BLaER1 treated with 17β-estradiol and CSF1 and Interleukin-3, amounts not matched to agents 10 nM and 100 nM (cell line): ENCODE data around the gene TCF19.

Experiments
- H3K27ac ChIP-seq, 11 experiments: shearing (Covaris generic); formaldehyde crosslinking; 2 replicates each; pipeline ENCODE4 v1.8.1; 2022
- H3K27me3 ChIP-seq, 11 experiments: shearing (Covaris generic); formaldehyde crosslinking; 2 replicates each; pipeline ENCODE4 v1.8.1; 2022
- H3K36me3 ChIP-seq, 11 experiments: shearing (Covaris generic); formaldehyde crosslinking; 2 replicates each; pipeline ENCODE4 v1.8.1; 2022
- H3K4me1 ChIP-seq, 10 experiments: shearing (Covaris generic); formaldehyde crosslinking; 2 replicates each; pipeline ENCODE4 v1.8.1; 2022
- H3K4me2 ChIP-seq, 11 experiments: shearing (Covaris generic); formaldehyde crosslinking; 2 replicates each; pipeline ENCODE4 v1.8.1; 2022
- H3K4me3 ChIP-seq, 10 experiments: shearing (Covaris generic); formaldehyde crosslinking; 2 replicates each; pipeline ENCODE4 v1.8.1; 2022
- H3K9ac ChIP-seq, 11 experiments: shearing (Covaris generic); formaldehyde crosslinking; 2 replicates each; pipeline ENCODE4 v1.8.1; 2022
- H3K9me3 ChIP-seq, 11 experiments: shearing (Covaris generic); formaldehyde crosslinking; replicated peaks in 1 of 11; 2 replicates each; pipeline ENCODE4 v1.8.1; 2022
- H4K20me1 ChIP-seq, 11 experiments: shearing (Covaris generic); formaldehyde crosslinking; 2 replicates each; pipeline ENCODE4 v1.8.1; 2022
- Cebpa-rat ChIP-seq, 11 experiments: shearing (Covaris generic); IDR thresholded peaks; 2 replicates each; pipeline ENCODE4 v1.8.1; 2022

Gene TCF19

DNA sequence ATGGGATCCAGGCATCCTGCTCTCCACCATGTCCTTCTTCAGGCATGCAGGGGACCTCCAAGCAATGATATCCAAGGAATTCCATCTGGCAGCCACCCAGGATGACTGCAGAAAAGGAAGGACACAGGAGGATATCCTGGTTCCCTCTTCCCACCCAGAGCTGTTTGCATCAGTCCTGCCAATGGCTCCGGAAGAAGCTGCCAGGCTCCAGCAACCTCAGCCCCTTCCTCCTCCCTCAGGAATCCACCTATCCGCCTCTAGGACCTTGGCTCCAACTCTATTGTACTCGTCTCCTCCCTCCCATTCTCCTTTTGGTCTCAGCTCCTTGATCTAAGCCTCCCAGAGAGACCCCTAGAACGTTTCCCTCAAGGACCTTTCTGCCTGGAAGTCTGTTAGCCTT, 18.8 kb upstream of the TCF19 start:
- H3K36me3 ChIP-seq: peaks cover 10 to 26% (median 21%) of the 10 kb centered on the region in 11 experiments; a peak in 21 of 22 replicates
- H4K20me1 ChIP-seq: peaks cover 0 to under 1% (median 0%) of the 10 kb centered on the region in 11 experiments; a peak in 1 of 22 replicates
- TF ChIP-seq Cebpa-rat (IDR thresholded peaks at IDR 0.05): no peak
- H3K4me2 ChIP-seq: no peak overlapping the region
- no peaks in the 10 kb centered on the region for H3K9me3 ChIP-seq
- no peaks in the 10 kb centered on the region for H3K27me3 ChIP-seq
- no peak overlapping the region for H3K9ac ChIP-seq
- no peak overlapping the region for H3K4me3 ChIP-seq
- H3K4me1 ChIP-seq: peaks cover 0 to 6% (median 5%) of the 10 kb centered on the region in 10 experiments; a peak in 11 of 20 replicates
- no peak overlapping the region for H3K27ac ChIP-seq

DNA sequence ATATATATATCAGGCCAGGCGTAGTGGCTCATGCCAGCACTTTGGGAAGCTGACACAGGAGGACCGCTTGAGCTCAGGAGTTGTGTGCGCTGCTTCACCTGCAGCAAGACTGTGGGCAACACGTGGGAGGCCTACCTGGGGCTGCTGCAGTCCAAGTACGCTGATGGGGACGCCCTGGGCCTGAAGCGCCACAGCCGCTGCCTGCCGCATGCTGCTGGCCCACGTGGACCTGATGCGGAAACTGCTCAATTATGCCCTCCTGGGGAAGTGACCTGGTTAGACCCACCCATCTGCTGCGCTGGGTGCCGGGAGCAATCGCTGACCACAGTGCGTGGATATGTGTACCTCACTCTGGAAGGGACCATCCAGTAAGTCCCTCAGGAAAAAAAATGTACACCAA, 17.7 kb upstream of the TCF19 start:
- Histone ChIP-seq H3K27ac (no peak overlapping the region), H3K4me3 (no peak overlapping the region), H3K9me3 (no peaks in the 10 kb centered on the region), H3K4me1 (peaks cover 0 to 6% (median 5%) of the 10 kb centered on the region in 10 experiments; a peak in 11 of 20 replicates), H3K27me3 (no peaks in the 10 kb centered on the region), H3K9ac (no peak overlapping the region), H3K4me2 (no peak overlapping the region), H3K36me3 (peaks cover 21 to 34% (median 31%) of the 10 kb centered on the region in 11 experiments; a peak in 21 of 22 replicates), H4K20me1 (peaks cover 0 to 6% (median 0%) of the 10 kb centered on the region in 11 experiments; a peak in 1 of 22 replicates)
- no peak for TF ChIP-seq Cebpa-rat (IDR thresholded peaks at IDR 0.05)

DNA sequence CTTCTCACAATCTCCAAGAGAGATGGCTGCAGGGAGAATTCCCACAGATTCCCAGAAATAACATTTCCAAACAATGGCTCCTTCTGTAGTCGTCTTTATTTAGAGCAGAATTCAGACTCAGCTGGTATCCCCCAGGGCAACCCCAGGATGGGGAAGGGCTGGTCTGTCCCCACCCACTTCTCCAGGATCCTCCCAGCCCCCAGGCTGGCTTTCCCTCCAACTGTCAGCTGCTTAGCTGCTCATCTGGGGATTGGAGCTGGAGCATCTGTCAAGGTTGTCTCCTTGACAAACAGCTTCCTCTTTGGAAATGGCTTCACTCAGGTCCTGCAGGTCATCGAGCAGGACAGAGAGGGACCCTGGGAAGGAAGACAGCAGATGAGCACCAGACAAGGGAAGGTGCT, 16.0 kb upstream of the TCF19 start:
- no peak overlapping the region for H3K4me3 ChIP-seq
- H3K27me3 ChIP-seq: no peaks in the 10 kb centered on the region
- H3K9ac ChIP-seq: no peak overlapping the region; a peak in 1 of 22 replicates
- H3K4me2 ChIP-seq: no peak overlapping the region
- peaks cover 0 to 6% (median 5%) of the 10 kb centered on the region in 10 experiments; a peak in 11 of 20 replicates for H3K4me1 ChIP-seq
- TF ChIP-seq Cebpa-rat (IDR thresholded peaks at IDR 0.05): no peak
- no peak overlapping the region for H3K27ac ChIP-seq
- H3K36me3 ChIP-seq: peaks cover 21 to 48% (median 35%) of the 10 kb centered on the region in 11 experiments; a peak in 21 of 22 replicates
- no peaks in the 10 kb centered on the region for H3K9me3 ChIP-seq
- peaks cover 0 to 6% (median 0%) of the 10 kb centered on the region in 11 experiments; a peak in 1 of 22 replicates for H4K20me1 ChIP-seq

DNA sequence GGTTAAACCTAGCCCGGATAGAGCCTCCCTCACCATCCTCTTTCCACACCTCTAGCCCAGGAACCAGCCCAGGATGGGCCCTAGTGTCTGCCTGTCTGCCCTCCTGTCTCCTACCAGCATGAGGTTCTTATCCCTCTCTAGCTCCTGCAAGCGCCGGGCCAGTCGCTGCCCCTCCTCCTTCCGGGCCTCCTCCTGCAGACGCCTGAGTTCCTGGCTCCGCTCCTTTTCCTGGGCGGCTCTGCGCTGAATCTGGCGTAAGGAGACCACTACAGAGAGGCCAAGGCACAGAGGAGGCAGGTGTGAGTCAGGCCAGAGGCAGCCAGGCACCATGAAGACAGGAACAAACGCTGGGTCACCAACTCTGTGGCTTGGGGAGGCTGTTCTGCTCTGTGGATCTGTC, 15.2 kb upstream of the TCF19 start:
- Histone ChIP-seq H3K9ac (no peak overlapping the region; a peak in 1 of 22 replicates), H3K4me2 (no peak overlapping the region), H3K27me3 (no peaks in the 10 kb centered on the region), H3K4me1 (no peaks in the 10 kb centered on the region), H3K36me3 (peaks cover 21 to 50% (median 35%) of the 10 kb centered on the region in 11 experiments; a peak in 21 of 22 replicates), H3K27ac (no peak overlapping the region), H3K9me3 (no peaks in the 10 kb centered on the region), H4K20me1 (peaks cover 0 to 6% (median 0%) of the 10 kb centered on the region in 11 experiments; a peak in 1 of 22 replicates), H3K4me3 (no peak overlapping the region)
- no peak for TF ChIP-seq Cebpa-rat (IDR thresholded peaks at IDR 0.05)

DNA sequence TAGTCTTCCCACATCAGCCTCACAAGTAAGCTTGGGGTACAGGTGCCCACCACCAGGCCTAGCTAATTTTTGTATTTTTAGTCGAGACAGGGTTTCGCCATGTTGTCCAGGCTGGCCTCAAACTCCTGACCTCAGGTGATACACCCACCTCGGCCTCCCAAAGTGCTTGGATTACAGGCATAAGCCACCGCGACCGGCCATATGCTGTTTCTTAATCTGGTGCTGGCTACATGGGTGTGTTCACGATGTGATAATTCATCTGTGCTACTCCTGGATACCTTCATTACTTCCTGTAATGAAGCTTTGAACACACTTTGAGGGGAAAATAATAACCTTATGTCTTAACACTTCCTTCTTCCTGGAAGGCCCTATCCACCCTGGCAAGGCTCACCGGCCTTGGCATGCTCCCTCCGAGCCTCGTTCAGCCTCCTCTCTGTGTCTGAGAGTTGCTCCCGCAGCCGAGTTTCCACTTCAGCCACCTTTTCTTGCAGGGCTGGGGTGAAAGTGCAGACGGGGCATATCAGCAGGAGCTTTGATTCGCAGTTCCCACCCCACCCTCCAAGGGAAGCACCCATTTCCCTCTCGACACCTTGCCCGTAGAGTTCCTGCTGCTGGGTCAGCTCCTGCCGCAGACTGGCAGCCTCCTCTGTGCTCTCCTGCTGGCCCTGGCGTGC, 14.0 kb upstream of the TCF19 start:
- H3K36me3 ChIP-seq: peaks cover 23 to 57% (median 39%) of the 10 kb centered on the region in 11 experiments; a peak in 21 of 22 replicates
- TF ChIP-seq Cebpa-rat (IDR thresholded peaks at IDR 0.05): no peak
- H4K20me1 ChIP-seq: peaks cover 0 to 6% (median 0%) of the 10 kb centered on the region in 11 experiments; a peak in 2 of 22 replicates
- no peak overlapping the region for H3K9ac ChIP-seq
- no peaks in the 10 kb centered on the region for H3K27me3 ChIP-seq
- no peak overlapping the region for H3K4me2 ChIP-seq
- no peaks in the 10 kb centered on the region for H3K4me1 ChIP-seq
- H3K4me3 ChIP-seq: no peak overlapping the region
- no peak overlapping the region for H3K27ac ChIP-seq
- no peaks in the 10 kb centered on the region for H3K9me3 ChIP-seq

DNA sequence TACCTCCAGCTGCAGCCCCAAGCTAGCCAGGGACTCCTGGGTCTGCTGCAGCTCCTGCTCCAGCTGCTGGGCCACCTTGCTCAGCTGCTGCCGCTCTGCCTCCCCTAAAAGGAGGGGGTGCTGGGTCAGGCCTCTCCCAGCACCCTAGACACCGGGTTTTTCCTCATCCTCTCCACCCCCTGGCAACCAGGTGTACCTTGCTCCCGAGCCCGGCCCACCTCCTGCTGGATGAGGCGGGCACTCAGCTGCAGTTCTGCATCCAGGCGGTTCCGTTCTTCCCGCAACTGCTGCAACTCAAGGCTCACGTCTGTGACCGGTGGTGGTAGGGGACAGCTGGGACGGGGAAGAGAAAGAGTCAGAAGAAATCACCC, 13.4 kb upstream of the TCF19 start:
- Histone ChIP-seq H4K20me1 (peaks cover 0 to 6% (median 0%) of the 10 kb centered on the region in 11 experiments; a peak in 2 of 22 replicates), H3K9ac (no peak overlapping the region), H3K27me3 (no peaks in the 10 kb centered on the region), H3K9me3 (no peaks in the 10 kb centered on the region), H3K27ac (no peak overlapping the region), H3K4me3 (no peak overlapping the region), H3K36me3 (peaks cover 29 to 62% (median 42%) of the 10 kb centered on the region in 11 experiments), H3K4me2 (no peak overlapping the region), H3K4me1 (no peaks in the 10 kb centered on the region)
- no peak for TF ChIP-seq Cebpa-rat (IDR thresholded peaks at IDR 0.05)

DNA sequence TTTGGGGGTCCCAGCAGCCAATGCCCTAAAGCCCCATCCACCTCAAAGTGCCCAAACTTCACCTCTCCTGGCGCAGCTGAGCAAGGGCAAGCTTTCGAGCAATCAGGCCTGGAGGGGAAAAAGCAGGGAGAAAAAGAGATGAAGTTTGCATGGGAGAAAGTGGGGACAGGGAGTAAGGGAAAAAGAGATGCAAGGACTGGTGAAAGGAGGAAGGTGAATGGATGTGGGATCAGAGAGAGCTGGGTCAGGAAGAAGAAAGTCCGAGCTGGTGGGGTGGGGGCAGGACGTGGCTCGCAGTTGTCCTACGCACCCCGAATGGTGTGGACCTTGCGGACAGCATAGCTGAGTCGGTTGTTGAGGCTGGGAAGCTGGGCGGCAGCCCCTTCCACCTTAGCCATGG, 13.0 kb upstream of the TCF19 start:
- Histone ChIP-seq H4K20me1 (peaks cover 0 to 6% (median 0%) of the 10 kb centered on the region in 11 experiments; a peak in 2 of 22 replicates), H3K9ac (0 out of 22 replicates have a peak overlapping the region, but pooled peaks of 1 of the 11 experiments have one; percentile 11), H3K4me1 (no peaks in the 10 kb centered on the region), H3K4me2 (no peak overlapping the region), H3K9me3 (no peaks in the 10 kb centered on the region), H3K27ac (no peak overlapping the region), H3K36me3 (peaks cover 31 to 66% (median 46%) of the 10 kb centered on the region in 11 experiments), H3K27me3 (no peaks in the 10 kb centered on the region), H3K4me3 (no peak overlapping the region)
- no peak for TF ChIP-seq Cebpa-rat (IDR thresholded peaks at IDR 0.05)

DNA sequence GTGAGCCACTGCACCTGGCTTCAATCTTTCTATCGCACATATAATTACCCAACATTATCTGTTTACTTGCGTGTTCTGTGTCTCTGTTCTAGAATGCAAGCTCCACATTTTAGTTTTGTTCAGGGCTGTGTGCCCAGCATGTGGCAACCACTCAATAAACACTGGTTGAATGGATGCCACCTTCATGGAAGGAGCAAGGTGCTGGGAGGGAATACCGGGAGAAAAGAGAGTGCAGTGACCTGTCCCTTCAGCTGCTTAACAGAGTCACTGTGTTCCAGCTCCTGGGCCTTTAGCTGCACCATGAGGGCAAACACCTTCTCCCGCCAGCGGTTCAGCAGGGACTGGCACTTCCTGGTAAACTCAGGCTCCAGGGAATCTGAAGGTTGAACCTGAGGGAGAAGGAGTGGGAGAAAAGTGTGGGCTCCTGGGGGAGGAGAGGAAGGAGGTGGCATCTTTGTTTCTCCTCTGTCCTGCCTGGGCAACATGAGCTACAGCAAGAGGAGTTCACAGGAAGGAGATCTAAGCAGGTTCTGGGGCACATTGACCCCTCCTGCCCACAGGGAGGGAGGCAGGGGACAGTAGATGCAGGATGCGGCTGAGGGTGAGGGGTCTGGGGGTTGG, 8.5 kb upstream of the TCF19 start:
- Histone ChIP-seq H3K4me2 (no peak overlapping the region), H3K4me3 (no peak overlapping the region), H3K9ac (no peak overlapping the region), H3K27ac (no peak overlapping the region), H3K27me3 (no peaks in the 10 kb centered on the region), H3K9me3 (no peaks in the 10 kb centered on the region), H4K20me1 (peaks cover 0 to 2% (median 0%) of the 10 kb centered on the region in 11 experiments; a peak in 2 of 22 replicates), H3K36me3 (peaks cover 25 to 74% (median 46%) of the 10 kb centered on the region in 11 experiments; a peak in 21 of 22 replicates), H3K4me1 (peaks cover 0 to 9% (median 0%) of the 10 kb centered on the region in 10 experiments; a peak in 3 of 20 replicates)
- TF ChIP-seq Cebpa-rat (IDR thresholded peaks at IDR 0.05): no peak

DNA sequence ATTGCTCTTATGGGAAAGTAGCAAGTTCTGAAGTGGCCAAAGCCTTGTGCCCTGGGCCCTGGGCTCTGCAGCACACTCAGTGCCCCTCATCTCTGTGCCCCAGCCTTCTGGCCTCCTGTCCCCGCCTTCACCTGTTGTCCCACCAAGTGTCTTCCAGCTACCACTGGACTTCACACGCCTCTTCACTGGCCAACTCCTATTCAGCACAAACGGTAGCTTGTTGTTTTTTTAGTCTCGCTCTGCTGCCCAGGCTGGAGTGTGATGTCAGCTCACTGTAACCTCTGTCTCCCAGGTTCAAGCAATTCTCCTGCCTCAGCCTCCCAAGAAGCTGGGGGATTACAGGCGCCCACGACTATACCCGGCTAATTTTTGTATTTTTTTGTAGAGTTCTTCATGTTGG, 5.6 kb upstream of the TCF19 start:
- Histone ChIP-seq H3K27me3 (no peaks in the 10 kb centered on the region), H4K20me1 (no peaks in the 10 kb centered on the region; a peak in 2 of 22 replicates), H3K4me2 (no peak overlapping the region), H3K36me3 (peaks cover 31 to 70% (median 45%) of the 10 kb centered on the region in 11 experiments; a peak in 21 of 22 replicates), H3K27ac (no peak overlapping the region), H3K9ac (0 out of 22 replicates have a peak overlapping the region, but pooled peaks of 1 of the 11 experiments have one; percentile 18), H3K4me3 (no peak overlapping the region), H3K4me1 (peaks cover 8 to 23% (median 11%) of the 10 kb centered on the region in 10 experiments; a peak in 19 of 20 replicates), H3K9me3 (no peaks in the 10 kb centered on the region)
- TF ChIP-seq Cebpa-rat (IDR thresholded peaks at IDR 0.05): no peak
